Sigmoid colon (tissue), 7 donors: ENCODE data around the gene CR1L. TPM values are rescaled to one million over a fixed set of nuclear protein-coding genes. Genes with fewer than 3 reads are reported as not detected.

Source experiments
- DNase-seq: peaks from one replicate; pipeline ENCODE4 v3.0.0-alpha.2; 2019
- H3K27ac ChIP-seq, 4 donors: fragments of 200-600 bp; sonication (generic); one replicate each; pipeline ENCODE4 v1.5.1; 2016 to 2019; ENCODE audit warnings: mild to moderate bottlenecking in 1 of 4
- H3K27me3 ChIP-seq, 3 donors: fragments of 200-600 bp; sonication (generic); one replicate each; pipeline ENCODE4 v1.5.1; 2019; ENCODE audit warnings: mild to moderate bottlenecking in 1 of 3
- H3K36me3 ChIP-seq, 4 donors: fragments of 200-600 bp; sonication (generic); one replicate each; pipeline ENCODE4 v1.5.1; 2016 to 2019
- H3K4me1 ChIP-seq, 4 donors: fragments of 200-600 bp; sonication (generic); one replicate each; pipeline ENCODE4 v1.5.1; 2017 to 2019
- H3K4me3 ChIP-seq, 4 donors: fragments of 200-600 bp; sonication (generic); one replicate each; pipeline ENCODE4 v1.5.1; 2017 to 2019; ENCODE audit warnings: mild to moderate bottlenecking in 2 of 4, moderate library complexity in 1 of 4
- H3K9me3 ChIP-seq, 4 donors: fragments of 200-600 bp in 3 of 4; sonication (generic) in 3 of 4; one replicate each; pipeline versions ENCODE4 v1.5.1 to v1.6.1; 2013 to 2019
- CTCF ChIP-seq, 4 experiments: fragments of 450-650 bp in 3 of 4; fragments of 200-600 bp in 1 of 4; IDR thresholded peaks; one replicate each; pipeline ENCODE4 v1.5.1; 2016 to 2019; ENCODE audit warnings: antibody characterized with exemption in 4 of 4, mild to moderate bottlenecking in 3 of 4, moderate library complexity in 2 of 4
- EP300 ChIP-seq, 4 donors: sonication (generic); formaldehyde crosslinking; IDR thresholded peaks; one replicate each; pipeline ENCODE4 v1.6.1; 2017; ENCODE audit warnings: antibody characterized with exemption in 4 of 4
- POLR2A ChIP-seq, 2 donors: fragments of 450-650 bp; IDR thresholded peaks; one replicate each; pipeline ENCODE4 v1.6.1; 2016; ENCODE audit warnings: antibody characterized with exemption in 2 of 2, mild to moderate bottlenecking in 2 of 2, moderate library complexity in 2 of 2
- POLR2AphosphoS5 ChIP-seq, 4 donors: sonication (generic); formaldehyde crosslinking; IDR thresholded peaks; one replicate each; pipeline ENCODE4 v1.6.1; 2017; ENCODE audit warnings: antibody characterized with exemption in 4 of 4
- WGBS, 2 donors: extraction: QIAGEN DNeasy Blood & Tissue Kit; methylation state at CpG; one replicate each; pipeline ENCODE4 v1.1.7; 2013; 5-methylcytosine and 5-hydroxymethylcytosine counted together
- intact Hi-C: fragments of 100-400 bp; cut with DNase I; formaldehyde crosslinking; loops from one replicate; pipeline ENCODE4 v1.15.1; 2023
- polyA plus RNA-seq, 3 donors: library from polyadenylated mRNA; stranded (reverse); fragments of 200-250 nt; gene quantifications; one replicate each; pipeline ENCODE4 v1.2.3, GENCODE V29; 2013
- total RNA-seq, 4 donors: library from RNA; depleted of rRNA; stranded (reverse); fragments of >200 nt; gene quantifications; one replicate each; pipeline ENCODE4 v1.1.0, GENCODE V29; 2016
- donor health status: healthy with polysubstance abuse.
- donor health status: Bipolar disorder and iron deficiency.
- donor health status: healthy.

CR1L gene
- total RNA-seq, result not detected
- polyA plus RNA-seq, result under 1 TPM in 1 of 3 donors, not detected in 2; 0.73 TPM

- H3K27me3 ChIP-seq, result no peaks in the 10 kb centered on the region
- intact Hi-C loops, result loop anchor here (10.0 kb wide), 1 partner anchor 150 kb away; no protein-coding TSS in a partner anchor
Observed at GRCh38 chr1:207644852-207645634, at the start of gene CR1L. Gene CR1L, plus strand, starts transcription at chr1:207645133. Its CDS starts 101 bp downstream, at chr1:207645234.

DNA sequence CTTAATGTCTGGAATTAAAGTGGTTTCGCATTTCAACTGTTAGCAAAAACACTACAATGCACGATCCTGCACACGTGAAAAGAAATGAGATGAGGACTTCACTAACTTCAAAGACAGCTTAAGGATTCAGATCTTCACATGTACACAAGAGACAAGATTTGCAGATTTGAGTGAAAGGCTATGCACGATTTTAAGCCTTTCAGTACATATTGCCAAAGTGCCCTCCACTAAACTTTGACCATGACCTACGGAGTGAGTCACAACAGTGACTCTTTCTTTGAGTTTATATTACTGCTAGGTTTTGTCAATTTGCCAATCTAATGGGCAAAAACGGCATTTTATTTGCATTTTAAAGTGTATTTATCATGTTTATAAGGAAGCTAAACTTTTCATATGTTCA is 41.2 kb upstream of the CR1L start:
- H3K4me3 ChIP-seq, result no peak overlapping the region
- no peaks in the 10 kb centered on the region for H3K27me3 ChIP-seq
- no peak for TF ChIP-seq EP300 (IDR thresholded peaks at IDR 0.05)
- no peak for TF ChIP-seq CTCF (IDR thresholded peaks at IDR 0.05)
- no peak for TF ChIP-seq POLR2A (IDR thresholded peaks at IDR 0.05)
- no peak for TF ChIP-seq POLR2AphosphoS5 (IDR thresholded peaks at IDR 0.05)
- no peaks in the 10 kb centered on the region for H3K4me1 ChIP-seq
- no peak for DNase-seq
- no peaks in the 10 kb centered on the region for H3K36me3 ChIP-seq
- intact Hi-C loops, result no loop called here
- 40 to 70% methylated on average over 6 of the region's 6 CpGs for WGBS, 2 donors
- no peaks in the 10 kb centered on the region for H3K9me3 ChIP-seq
- H3K27ac ChIP-seq, result no peak overlapping the region

More at GRCh38 chr1:207644852-207645634, at the start of gene CR1L:
- no peaks in the 10 kb centered on the region for H3K36me3 ChIP-seq
- 17 to 29% methylated on average over 65 of the region's 65 CpGs for WGBS, 2 donors
- peak within 1 kb of the TSS; percentile 45 to 60 (median 50) for H3K4me3 ChIP-seq
- peak; percentile 83 for DNase-seq
- peaks cover 0 to 13% (median 7%) of the 10 kb centered on the region in 4 donors for H3K4me1 ChIP-seq
- TF ChIP-seq POLR2A (IDR thresholded peaks at IDR 0.05), result no peak
- TF ChIP-seq POLR2AphosphoS5 (IDR thresholded peaks at IDR 0.05), result peak in 1 of 4 donors; percentile 25
- TF ChIP-seq CTCF (IDR thresholded peaks at IDR 0.05), result no peak
- no peak for TF ChIP-seq EP300 (IDR thresholded peaks at IDR 0.05)
- H3K9me3 ChIP-seq, result no peaks in the 10 kb centered on the region
- H3K27ac ChIP-seq, result no peak within 1 kb of the TSS

GRCh38 chr1:207605444-207606361 is 39.2 kb upstream of the CR1L start:
- Histone ChIP-seq H3K27ac (no peak overlapping the region), H3K27me3 (no peaks in the 10 kb centered on the region), H3K4me1 (no peaks in the 10 kb centered on the region), H3K9me3 (no peaks in the 10 kb centered on the region), H3K4me3 (no peak overlapping the region), H3K36me3 (no peaks in the 10 kb centered on the region)
- intact Hi-C loops, result no loop called here
- DNase-seq, result no peak
- 89 to 94% methylated on average over 7 of the region's 7 CpGs for WGBS, 2 donors
- TF ChIP-seq EP300 (IDR thresholded peaks at IDR 0.05), result no peak

DNA sequence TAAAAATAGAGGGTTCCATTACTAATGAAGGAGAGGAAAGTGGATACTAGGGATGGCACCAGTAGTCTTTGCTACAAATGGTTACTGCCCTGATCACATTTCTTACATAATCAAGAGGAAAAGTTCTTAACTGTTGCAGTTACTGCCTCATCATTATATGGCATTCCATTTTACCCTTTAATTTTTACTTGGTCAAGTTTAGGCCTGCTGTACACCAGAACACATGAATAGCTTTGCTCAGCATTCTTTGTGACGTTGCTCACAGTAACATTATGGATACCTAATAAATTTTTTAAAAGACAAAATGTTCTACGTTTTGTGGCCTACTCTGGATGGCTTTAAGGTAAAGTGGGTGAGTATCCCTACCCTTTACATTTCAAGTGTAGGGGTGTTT is 38.6 kb upstream of the CR1L start:
- no peak for TF ChIP-seq CTCF (IDR thresholded peaks at IDR 0.05)
- Histone ChIP-seq H3K27ac (no peak overlapping the region), H3K27me3 (no peaks in the 10 kb centered on the region), H3K36me3 (no peaks in the 10 kb centered on the region), H3K4me3 (no peak overlapping the region), H3K9me3 (no peaks in the 10 kb centered on the region), H3K4me1 (no peaks in the 10 kb centered on the region)
- WGBS, 2 donors, result 87 to 89% methylated on average over 2 of the region's 2 CpGs
- intact Hi-C loops, result no loop called here
- DNase-seq, result no peak

DNA sequence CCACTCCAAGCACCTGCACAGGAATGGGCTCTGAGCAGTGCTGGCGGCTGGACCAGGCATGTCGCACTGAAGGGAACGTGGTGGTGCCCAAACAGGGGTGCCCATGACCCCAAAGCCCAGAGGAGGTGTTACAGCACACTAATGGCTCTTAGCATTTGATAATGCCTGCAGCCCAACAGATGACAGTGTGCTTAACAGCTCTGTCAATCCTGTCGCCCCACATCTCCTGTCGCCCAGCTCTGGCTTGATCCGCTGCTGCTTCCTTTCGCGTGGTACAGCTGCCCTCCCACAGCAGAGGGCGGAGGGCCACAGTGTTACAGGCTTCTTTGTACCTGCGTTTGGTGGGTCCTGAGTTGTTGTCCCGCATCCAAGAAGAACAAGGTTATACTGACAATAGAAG is 32.2 kb upstream of the CR1L start:
- no peak for DNase-seq
- WGBS, 2 donors, result 86 to 87% methylated on average over 11 of the region's 11 CpGs
- H3K36me3 ChIP-seq, result no peaks in the 10 kb centered on the region
- H3K4me1 ChIP-seq, result no peaks in the 10 kb centered on the region
- H3K4me3 ChIP-seq, result no peak overlapping the region
- no peaks in the 10 kb centered on the region for H3K9me3 ChIP-seq
- no peaks in the 10 kb centered on the region for H3K27me3 ChIP-seq
- TF ChIP-seq POLR2AphosphoS5 (IDR thresholded peaks at IDR 0.05), result no peak
- no peak for TF ChIP-seq EP300 (IDR thresholded peaks at IDR 0.05)
- intact Hi-C loops, result no loop called here
- no peak overlapping the region for H3K27ac ChIP-seq
